Uterus (tissue), 2 donors: ENCODE results near the gene SLC35A4.

ENCODE experiments used
- CTCF ChIP-seq, 4 experiments: fragments of 200-600 bp in 2 of 4; fragments of 450-650 bp in 2 of 4; sonication (generic) in 2 of 4; IDR thresholded peaks; one replicate each; pipeline ENCODE4 v1.5.1; 2016 to 2019; ENCODE audit warnings: antibody characterized with exemption in 4 of 4, mild to moderate bottlenecking in 2 of 4, moderate library complexity in 1 of 4
- POLR2A ChIP-seq, 2 donors: fragments of 450-650 bp; IDR thresholded peaks; one replicate each; pipeline ENCODE4 v1.6.1; 2016; ENCODE audit warnings: antibody characterized with exemption in 2 of 2, mild to moderate bottlenecking in 1 of 2, moderate library complexity in 1 of 2

- TF ChIP-seq CTCF (IDR thresholded peaks at IDR 0.05), result no peak
- no peak for TF ChIP-seq POLR2A (IDR thresholded peaks at IDR 0.05)
Measured at GRCh38 chr5:140594169-140594568, 29.5 kb downstream of the SLC35A4 start.
